K562 treated with DMSO at 1 percent for 4 hours (cell line): ENCODE data around the gene CCDC182. TPM values are rescaled to one million over a fixed set of nuclear protein-coding genes. Genes with fewer than 3 reads are reported as not detected.

ENCODE experiments used
- total RNA-seq: library from RNA; unstranded; fragments of 300-600 nt; gene quantifications from 2 replicates; pipeline ENCODE4 v1.2.3, GENCODE V29; 2022; ENCODE audit not compliant: insufficient read depth

The CCDC182 gene
- total RNA-seq = not detected in 2 replicates

GRCh38 chr17:57745242-57745641, at the start of gene CCDC182:
Gene CCDC182 (minus strand): TSS chr17:57745299. CDS start chr17:57745272, 27 bp downstream.

Other genes starting within 250 kb of the CCDC182 start
- gene MRPS23, start 104.7 kb upstream of the CCDC182 start, total RNA-seq = 39.4 and 54.9 TPM in 2 replicates
- gene CUEDC1, start 210.1 kb upstream of the CCDC182 start, total RNA-seq = 1.8 and 3.2 TPM in 2 replicates
- 20.0 and 22.5 TPM in 2 replicates for gene VEZF1, start 243.0 kb upstream of the CCDC182 start, total RNA-seq